GM06990 (cell line): ENCODE results near the gene CHKB.
"Not testable (repeated sequence)": the region's sequence is repeated elsewhere in the genome, so short reads cannot be mapped to it uniquely, and the experiment has no call there.

ENCODE experiments used
- DNase-seq: peaks from one replicate; pipeline ENCODE4 v3.0.0-alpha.2; 2011; ENCODE audit not compliant: insufficient read length; ENCODE audit errors: extremely low read depth
- H3K27me3 ChIP-seq: replicated peaks from 2 replicates; pipeline ENCODE4 v1.6.0; 2011; ENCODE audit warnings: low read length; ENCODE audit not compliant: control insufficient read depth, insufficient read depth
- H3K36me3 ChIP-seq: 2 replicates; pipeline ENCODE4 v1.5.1; 2011; ENCODE audit warnings: low read length; ENCODE audit not compliant: control insufficient read depth, insufficient read depth
- H3K4me3 ChIP-seq: replicated peaks from 2 replicates; pipeline ENCODE4 v1.5.1; 2011; ENCODE audit warnings: low read depth, mild to moderate bottlenecking, control low read depth, low read length
- TF ChIP-seq, protein P1 (sequence below): IDR thresholded peaks from 2 replicates; pipeline ENCODE4 v1.5.1; 2011; ENCODE audit warnings: low read length, control low read depth, mild to moderate bottlenecking, inconsistent platforms; ENCODE audit not compliant: insufficient read depth, poor library complexity, severe bottlenecking

Gene CHKB

DNA sequence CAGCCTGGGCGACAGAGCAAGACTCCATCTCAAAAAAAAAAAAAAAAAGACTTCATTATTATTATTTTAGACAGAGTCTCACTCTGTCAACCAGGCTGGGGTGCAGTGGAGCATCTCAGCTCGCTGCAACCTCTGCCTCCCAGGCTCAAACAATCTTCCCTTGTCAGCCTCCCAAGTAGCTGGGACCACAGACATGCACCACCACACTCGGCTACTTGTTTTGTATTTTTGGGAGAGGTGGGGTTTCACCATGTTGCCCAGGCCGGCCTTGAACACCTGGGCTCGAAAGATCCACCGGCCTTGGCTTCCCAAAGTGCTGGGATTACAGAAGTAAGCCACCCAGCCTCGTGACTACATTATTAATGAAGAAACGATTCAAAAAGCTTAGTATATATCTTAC, 47.5 kb downstream of the CHKB start:
- no peaks in the 10 kb centered on the region for H3K27me3 ChIP-seq
- H3K4me3 ChIP-seq, result no peak overlapping the region
- DNase-seq, result peak; percentile 57
- TF ChIP-seq, protein P1, sequence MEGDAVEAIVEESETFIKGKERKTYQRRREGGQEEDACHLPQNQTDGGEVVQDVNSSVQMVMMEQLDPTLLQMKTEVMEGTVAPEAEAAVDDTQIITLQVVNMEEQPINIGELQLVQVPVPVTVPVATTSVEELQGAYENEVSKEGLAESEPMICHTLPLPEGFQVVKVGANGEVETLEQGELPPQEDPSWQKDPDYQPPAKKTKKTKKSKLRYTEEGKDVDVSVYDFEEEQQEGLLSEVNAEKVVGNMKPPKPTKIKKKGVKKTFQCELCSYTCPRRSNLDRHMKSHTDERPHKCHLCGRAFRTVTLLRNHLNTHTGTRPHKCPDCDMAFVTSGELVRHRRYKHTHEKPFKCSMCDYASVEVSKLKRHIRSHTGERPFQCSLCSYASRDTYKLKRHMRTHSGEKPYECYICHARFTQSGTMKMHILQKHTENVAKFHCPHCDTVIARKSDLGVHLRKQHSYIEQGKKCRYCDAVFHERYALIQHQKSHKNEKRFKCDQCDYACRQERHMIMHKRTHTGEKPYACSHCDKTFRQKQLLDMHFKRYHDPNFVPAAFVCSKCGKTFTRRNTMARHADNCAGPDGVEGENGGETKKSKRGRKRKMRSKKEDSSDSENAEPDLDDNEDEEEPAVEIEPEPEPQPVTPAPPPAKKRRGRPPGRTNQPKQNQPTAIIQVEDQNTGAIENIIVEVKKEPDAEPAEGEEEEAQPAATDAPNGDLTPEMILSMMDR, result no peak
- no peaks in the 10 kb centered on the region for H3K36me3 ChIP-seq

DNA sequence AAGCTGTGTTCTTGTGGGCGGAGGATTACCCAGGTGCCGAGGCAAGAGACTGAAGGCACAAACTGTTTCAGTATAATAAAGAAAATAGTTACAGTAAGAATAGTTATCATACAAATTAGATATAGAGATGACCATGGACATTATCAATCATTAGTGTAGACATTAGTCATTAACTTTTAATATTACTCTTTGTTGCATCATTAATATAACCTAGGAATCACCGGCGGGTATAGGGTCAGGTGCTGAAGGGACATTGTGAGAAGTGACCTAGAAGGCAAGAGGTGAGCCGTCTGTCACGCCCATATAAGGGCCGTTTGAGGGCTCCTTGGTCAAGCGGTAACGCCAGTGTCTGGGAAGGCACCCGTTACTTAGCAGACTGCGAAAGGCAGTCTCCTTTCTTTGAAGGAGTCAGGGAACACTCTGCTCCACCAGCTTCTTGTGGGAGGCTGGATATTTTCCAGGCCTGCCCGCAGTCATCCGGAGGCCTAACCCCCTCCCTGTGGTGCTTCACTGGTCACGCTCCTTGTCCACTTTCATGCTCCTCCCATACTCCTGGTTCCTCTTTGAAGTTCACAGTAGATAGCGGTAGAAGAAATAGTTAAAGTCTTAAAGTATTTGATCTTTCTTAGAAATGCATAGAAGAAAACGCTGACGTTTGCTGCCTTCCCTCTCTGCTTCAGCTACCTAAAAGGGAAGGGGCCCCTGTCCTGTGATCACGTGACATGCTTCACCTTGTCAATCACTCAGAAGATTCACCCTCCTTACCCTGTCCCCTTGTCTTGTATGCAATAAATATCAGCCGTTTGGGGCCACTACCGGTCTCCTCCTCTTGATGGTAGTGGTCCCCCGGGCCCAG, 48.6 kb downstream of the CHKB start:
- H3K4me3 ChIP-seq, result peak overlapping the region; percentile 24
- not testable (repeated sequence) for H3K27me3 ChIP-seq, DNase-seq, H3K36me3 ChIP-seq

DNA sequence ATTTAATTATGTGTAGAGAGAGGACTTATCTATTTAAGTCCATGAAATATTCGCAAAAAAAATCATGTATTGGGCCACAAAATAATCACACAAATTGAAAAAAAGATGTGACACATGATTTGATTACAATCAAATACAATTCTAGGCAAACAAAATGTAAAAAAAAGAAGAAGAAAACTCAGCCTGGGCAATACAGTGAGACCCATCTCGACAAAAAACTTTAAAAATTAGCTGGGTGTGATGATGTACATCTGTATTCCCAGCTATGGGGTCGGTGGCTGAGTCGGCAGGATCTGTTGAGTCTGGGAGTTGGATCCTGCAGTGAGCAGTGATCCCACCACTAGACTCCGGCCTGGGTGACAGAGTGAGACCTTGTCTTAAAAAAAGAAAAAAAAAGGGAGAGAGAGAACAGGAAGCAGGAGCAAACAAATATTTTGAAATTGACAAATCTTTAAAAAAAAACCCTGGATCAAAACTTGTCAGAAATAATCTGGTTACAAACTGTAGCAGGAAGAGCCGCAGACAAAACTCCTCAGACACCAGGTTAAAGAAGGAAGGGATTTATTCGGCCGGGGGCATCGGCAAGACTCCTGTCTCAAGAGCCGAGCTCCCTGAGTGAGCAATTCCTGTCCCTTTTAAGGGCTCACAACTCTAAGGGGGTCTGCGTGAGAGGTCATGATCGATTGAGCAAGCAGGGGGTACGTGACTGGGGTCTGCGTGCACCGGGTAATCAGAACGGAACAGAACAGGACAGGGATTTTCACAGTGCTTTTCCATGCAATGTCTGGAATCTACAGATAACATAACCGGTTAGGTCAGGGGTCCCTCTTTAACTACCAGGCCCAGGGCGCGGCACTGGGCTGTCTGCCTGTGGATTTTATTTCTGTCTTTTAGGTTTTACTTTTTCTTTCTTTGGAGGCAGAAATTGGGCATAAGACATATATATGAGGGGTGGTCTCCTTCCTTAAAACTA, 49.5 kb downstream of the CHKB start:
- no peak for DNase-seq
- TF ChIP-seq, protein P1, result no peak
- H3K4me3 ChIP-seq, result peak overlapping the region; percentile 90
- H3K27me3 ChIP-seq, result no peaks in the 10 kb centered on the region
- no peaks in the 10 kb centered on the region for H3K36me3 ChIP-seq

DNA sequence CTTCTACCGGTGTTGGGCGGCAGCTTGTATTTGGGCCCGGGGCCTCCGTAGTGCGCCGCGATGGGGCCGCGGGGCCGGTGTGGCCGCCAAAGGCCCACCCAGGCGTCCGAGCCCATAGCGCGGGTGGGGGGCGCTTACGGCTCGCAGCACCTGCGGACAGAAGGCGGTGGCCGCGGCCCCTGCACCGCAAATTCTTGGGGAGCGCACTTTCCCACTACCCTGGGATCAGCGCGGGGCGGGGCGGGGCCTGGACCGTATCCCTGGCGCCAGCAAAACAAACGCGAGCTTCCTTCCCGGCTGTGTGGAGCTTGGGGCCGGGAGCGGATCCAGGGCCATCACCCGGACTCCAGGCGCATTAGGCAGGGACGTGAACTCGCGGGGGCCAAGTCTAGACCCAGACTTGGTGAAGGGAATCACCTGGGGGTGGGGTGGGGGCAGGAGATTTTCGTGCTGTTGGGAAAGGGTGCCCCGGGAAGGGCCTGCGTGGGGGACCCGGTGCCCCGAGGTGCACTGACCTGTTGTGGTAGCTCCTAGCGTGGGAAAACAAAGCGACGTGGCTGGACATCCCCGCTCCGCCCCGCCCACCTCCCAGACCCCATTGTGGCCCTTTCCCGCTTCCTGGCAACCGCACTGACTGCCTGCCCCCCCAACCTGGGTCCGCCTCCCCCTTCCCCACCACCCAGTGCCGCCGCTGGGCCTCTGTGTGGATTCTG, 50.5 kb downstream of the CHKB start:
- Histone ChIP-seq H3K4me3 (peak overlapping the region; percentile 90), H3K36me3 (no peaks in the 10 kb centered on the region), H3K27me3 (no peaks in the 10 kb centered on the region)
- peak; percentile 67 for DNase-seq
- TF ChIP-seq, protein P1, result no peak

DNA sequence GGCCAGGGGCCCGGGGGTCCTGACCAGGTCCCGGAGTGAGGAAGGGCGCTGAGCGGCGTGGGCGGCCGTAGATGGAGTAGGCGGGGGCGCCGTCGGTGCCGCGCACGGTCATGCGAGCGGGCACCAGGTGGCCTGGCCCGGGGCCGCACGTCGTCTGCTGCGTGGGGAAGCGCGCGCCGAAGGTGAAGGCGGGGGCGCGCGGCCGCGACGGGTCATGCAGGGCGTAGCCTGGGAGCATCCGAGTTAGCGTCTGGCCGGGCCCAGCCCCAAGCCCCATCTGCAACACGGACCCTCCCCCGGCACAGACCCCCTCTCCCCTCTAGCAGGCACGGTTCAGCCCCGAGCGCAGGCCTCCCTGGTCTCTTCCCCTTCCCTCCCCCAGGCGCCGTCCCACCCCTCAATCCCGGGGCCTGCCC, 51.1 kb downstream of the CHKB start:
- TF ChIP-seq, protein P1, result no peak
- no peaks in the 10 kb centered on the region for H3K36me3 ChIP-seq
- no peaks in the 10 kb centered on the region for H3K27me3 ChIP-seq
- DNase-seq, result peak; percentile 92
- H3K4me3 ChIP-seq, result peak overlapping the region; percentile 90
